GM21619 (cell line): ENCODE results near the gene NRXN3.
A peak's percentile ranks its signal among the peaks of the same experiment; 100 is the strongest.
"Not testable (repeated sequence)": the region's sequence is repeated elsewhere in the genome, so short reads cannot be mapped to it uniquely, and the experiment has no call there.

Source experiments
- ATAC-seq: cut with Tn5 transposase; IDR thresholded peaks from one replicate; pipeline ENCODE4 v1.9.1; 2021; ENCODE audit not compliant: unreplicated experiment

The NRXN3 gene

DNA sequence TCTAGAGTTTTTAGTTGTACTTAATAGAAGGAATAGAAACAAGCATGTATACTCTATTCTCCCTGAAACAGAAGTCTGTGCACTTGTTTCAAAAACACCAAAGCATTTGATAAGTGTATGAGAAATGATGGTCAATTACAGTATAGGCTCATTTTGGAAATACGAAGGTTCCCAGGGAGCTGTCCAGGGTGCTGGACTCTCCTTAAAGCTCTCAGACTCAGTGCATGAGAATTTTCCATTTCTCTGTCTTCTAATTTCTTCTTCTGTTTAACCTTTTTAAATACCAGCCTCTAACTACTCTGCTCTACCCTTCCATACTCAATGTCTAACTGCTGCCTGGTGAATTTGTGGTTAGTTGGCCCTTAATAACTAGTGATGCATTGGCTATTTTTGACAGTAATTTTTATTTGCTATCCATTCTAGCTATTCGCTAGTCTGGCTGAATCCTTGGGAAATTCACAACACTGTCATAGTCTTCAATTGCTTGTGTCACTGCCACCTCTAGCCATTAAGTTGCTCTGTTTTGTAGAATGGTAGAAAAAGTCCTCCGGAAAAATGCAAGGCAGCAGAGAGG lies 229.2 kb downstream of the NRXN3 start:
- ATAC-seq = no peak

- ATAC-seq = no peak
These were observed 231.7 kb downstream of the NRXN3 start for GRCh38 chr14:78401866-78402265.

DNA sequence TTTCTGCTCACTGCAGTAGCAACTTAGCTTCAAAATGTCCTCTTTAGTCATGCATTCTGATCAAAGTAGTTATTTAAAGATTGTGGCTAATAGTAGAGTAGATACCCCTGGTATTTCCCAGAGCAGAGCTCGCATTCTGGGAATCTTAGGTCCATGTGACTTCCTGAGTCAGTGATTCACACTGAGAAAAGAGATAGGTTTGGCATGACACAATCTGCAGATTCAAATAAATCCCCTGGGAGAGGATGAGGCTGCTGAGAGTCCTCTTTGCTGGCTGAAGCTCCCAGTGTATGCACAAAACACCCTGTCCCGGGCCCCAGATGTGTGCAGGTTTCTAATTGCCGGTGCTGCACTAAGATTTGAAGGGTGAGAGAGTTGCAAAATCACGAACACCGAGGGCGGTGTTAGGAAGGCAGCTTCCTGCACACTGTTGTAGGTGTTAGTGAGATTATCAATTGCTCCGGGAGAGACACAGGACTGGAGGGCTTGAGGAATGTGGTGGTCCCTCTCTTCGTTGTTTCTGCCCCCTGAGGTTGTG lies 233.2 kb downstream of the NRXN3 start:
- ATAC-seq = peak; percentile 83

- no peak for ATAC-seq
These were observed 235.1 kb downstream of the NRXN3 start for GRCh38 chr14:78405079-78405856.

DNA sequence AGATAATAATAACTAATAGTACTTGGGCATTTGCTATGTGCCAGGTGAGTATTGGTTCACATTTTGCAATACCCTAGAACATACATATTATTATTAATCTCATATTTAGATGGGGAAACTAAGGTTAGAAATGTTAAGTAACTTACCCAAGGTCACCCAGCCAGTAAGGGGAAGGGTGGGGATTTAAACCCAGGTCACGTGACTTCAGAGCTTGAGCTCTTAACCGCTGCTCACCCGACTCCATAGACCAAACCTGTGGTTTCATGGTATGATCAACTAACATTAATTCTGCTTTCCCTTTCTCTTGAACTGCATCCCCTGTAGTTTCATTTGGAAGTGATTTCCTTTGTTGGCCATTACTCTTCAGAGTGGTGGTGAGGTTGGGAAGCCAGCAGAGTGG lies 242.3 kb downstream of the NRXN3 start:
- ATAC-seq = no peak

DNA sequence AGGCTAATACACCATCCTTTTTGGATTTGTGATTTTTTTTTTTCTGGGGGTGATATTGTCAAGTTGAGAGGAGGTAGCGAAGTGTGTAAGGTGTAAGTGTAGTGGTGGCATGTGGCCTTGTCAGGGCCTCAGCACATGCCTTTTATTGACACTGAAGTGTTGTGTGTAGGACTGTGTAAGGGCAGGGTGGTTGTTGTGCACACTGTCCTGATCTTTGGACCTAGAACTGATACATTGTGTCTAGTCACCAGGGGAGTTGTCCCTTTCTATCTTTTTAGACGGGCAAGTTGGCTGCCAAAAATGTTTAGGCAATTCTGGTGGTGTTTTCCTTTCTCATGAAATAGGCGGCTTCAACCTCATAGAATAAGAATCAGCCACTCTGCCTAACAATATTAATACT lies 244.0 kb downstream of the NRXN3 start:
- ATAC-seq = no peak

DNA sequence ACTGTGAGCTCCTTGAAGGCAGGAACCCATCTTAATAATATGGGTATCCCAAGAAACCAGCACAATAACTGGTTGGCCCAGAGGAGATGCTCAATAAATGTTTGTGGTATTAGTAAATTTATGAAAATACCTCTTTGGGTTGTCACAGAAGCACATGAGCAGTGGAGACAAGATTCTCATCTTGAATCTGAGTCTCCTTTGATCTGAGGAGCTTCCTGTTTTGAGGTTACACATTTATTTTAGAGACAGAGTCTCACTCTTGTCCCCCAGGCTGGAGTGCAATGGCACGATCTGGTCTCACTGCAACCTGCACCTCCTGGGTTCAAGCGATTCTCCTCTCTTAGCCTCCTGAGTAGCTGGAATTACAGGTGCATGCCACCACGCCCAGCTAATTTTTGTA lies 247.4 kb downstream of the NRXN3 start:
- ATAC-seq = no peak

DNA sequence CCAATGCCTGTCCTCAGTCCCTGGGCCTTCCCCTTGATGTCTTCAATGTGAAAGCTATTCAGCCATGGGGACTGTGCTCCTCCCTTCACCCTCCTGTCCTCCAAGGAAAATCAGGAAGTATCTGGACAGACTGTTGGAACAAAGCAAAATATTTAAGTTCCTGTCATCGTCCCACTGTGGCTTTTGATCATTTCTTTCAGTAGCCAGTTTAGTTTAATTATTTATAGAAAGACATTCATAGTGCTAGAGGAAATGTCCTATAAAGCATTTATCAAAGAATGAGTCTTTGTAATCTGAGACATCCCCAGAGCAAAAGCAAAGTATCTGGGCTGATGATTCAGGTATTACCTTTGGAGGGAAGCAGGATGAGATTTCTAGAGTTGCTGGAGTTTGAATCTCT lies 254.1 kb downstream of the NRXN3 start:
- no peak for ATAC-seq

GRCh38 chr14:78425330-78425729 lies 255.2 kb downstream of the NRXN3 start:
- ATAC-seq = no peak

- no peak for ATAC-seq
These were observed 255.6 kb downstream of the NRXN3 start for GRCh38 chr14:78425782-78426181.

- no peak for ATAC-seq
These were observed 261.9 kb downstream of the NRXN3 start for GRCh38 chr14:78432046-78432445.

- not testable (repeated sequence) for ATAC-seq
These were observed 267.3 kb downstream of the NRXN3 start for GRCh38 chr14:78437448-78437847.

DNA sequence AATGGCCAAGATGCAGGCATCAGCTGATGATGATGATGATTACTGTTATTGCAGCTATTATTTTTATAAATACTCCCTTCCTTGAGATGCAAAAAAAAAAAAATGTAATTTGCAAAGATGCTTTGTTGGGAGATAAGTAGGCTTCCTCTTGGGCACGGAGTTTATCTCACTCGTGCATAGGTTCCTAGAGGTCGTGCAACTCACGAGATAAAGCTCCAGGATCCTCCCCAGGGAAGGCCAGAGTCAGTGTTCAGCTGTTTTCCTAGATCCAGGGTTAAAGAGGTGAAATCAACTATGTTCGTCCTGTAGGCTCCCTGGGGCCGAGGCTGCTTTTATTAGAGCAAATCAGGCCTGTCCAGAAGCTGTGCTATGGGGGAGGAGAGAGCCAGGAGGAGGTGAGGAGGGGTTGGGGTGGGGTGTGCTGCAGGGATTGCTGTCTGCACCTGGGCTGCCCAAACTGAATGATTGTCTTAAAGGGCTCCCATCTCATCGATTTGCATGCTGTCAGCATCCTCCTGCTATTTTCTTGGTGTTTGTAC lies 270.3 kb downstream of the NRXN3 start:
- no peak for ATAC-seq

DNA sequence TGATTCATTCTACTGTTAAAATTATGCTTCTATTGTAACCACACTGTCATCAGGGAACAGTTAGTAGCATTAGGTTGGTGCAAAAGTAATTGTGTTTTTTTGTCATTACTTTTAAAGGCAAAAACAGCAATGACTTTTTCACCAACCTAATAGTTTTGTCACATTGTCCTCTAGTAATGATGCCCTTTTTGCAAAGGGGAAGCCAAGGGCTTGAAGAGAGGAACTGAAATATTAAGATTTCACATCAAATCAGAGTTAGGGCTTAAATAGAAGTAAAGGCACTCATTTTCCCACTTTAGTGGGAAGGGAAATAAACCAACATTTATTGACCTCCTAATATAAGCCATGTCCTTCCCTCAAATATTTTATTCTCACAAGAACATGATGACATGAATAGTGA lies 273.7 kb downstream of the NRXN3 start:
- no peak for ATAC-seq

GRCh38 chr14:78445275-78445674 lies 275.1 kb downstream of the NRXN3 start:
- no peak for ATAC-seq

- no peak for ATAC-seq
These were observed 276.6 kb downstream of the NRXN3 start for GRCh38 chr14:78446807-78447206.

DNA sequence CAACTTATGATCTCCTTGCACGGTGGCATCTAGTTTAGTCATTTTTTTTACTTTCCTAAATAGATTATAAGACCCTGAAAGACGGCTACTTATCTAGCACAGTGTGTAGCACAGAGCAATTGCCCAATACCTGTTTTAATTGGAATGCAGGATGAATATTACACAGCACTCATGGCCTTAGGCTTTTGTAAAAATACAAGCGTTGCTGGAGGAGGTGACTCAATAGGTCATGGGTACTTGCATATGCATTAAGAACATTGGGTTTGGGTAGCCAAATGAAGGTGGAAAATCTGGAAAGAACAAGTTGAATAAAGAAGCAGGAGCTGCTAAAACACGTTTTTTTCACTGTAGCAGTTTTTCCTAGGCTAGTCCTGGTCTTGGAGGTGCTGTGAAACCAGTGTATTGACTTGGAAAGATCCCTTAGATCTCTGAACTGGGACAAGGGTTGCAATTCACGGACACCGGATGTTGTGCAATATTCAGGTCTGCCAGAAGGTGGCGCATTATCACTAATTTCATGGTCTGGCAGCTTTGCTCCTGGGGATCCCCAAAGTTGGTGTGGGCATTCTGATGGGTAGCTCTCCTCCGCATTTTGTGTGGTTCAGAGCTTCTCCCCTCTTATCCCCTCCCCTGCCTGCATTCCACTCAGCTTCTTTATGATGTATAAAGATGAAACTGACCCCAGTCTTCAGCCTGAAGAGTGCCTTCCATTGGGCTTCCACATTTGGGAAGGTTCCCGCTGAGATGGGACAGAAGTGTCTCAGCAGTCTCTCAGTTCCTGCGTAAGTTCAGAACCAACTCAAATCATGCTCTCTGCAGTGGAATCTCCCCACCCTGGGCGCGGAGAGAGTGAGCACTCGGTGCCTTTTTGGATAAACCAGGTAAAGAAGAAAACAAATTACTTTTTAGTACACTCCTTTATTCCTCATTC lies 278.3 kb downstream of the NRXN3 start:
- ATAC-seq = peak; percentile 79

- no peak for ATAC-seq
These were observed 280.6 kb downstream of the NRXN3 start for GRCh38 chr14:78450669-78451318.

DNA sequence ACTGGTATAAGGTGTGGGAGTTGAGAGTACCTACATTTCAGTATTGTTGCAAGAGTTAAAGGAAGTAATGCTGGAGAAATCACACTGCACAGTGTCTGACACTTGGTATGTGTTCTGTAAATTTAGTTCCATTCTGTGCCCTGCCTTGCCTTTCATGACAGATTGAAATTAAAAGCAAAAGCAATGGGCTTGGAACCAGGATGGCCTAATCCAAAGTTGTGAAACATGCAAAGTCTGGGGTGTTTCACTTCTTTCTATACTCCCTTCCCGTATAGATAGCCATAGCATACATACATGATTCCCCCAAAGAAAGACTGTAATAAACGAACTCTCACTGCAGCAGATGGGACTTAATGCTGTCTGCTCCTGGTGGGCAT lies 281.1 kb downstream of the NRXN3 start:
- no peak for ATAC-seq

GRCh38 chr14:78455896-78456435 lies 285.8 kb downstream of the NRXN3 start:
- ATAC-seq = peak; percentile 85
